Measurements from ENCODE around the gene ADAM12. TPM values are rescaled to one million over a fixed set of nuclear protein-coding genes. Genes with fewer than 3 reads are reported as not detected.

ADAM12 gene
- total RNA-seq, 4 donors from 2014 or later = 0.78 to 10.5 (median 1.2) TPM

GRCh38 chr10:126101325-126101724 lies 287.0 kb downstream of the ADAM12 start:
- no peak overlapping the region for H3K4me3 ChIP-seq
- TF ChIP-seq CTCF (IDR thresholded peaks at IDR 0.05) (no peak), POLR2A (IDR thresholded peaks at IDR 0.05) (no peak), EP300 (IDR thresholded peaks at IDR 0.05) (no peak)
- H3K9me3 ChIP-seq = no peaks in the 10 kb centered on the region
- H3K4me1 ChIP-seq = no peaks in the 10 kb centered on the region
- 77 to 87% methylated on average over 1 of the region's 1 CpG for WGBS, 2 donors
- H3K27ac ChIP-seq = no peak overlapping the region
- no peaks in the 10 kb centered on the region for H3K27me3 ChIP-seq
- no peak for DNase-seq (ENCODE audit: low spot score in 2 of 2)
- H3K36me3 ChIP-seq = no peaks in the 10 kb centered on the region

GRCh38 chr10:126099366-126099765 lies 288.9 kb downstream of the ADAM12 start:
- 79 to 80% methylated on average over 3 of the region's 3 CpGs for WGBS, 2 donors
- Histone ChIP-seq H3K27ac (no peak overlapping the region), H3K27me3 (no peaks in the 10 kb centered on the region)

GRCh38 chr10:126098226-126098581 lies 290.1 kb downstream of the ADAM12 start:
- DNase-seq (ENCODE audit: low spot score in 2 of 2) = no peak
- TF ChIP-seq EP300 (IDR thresholded peaks at IDR 0.05) (no peak), CTCF (IDR thresholded peaks at IDR 0.05) (no peak), POLR2A (IDR thresholded peaks at IDR 0.05) (no peak)
- no peaks in the 10 kb centered on the region for H3K27me3 ChIP-seq
- no peaks in the 10 kb centered on the region for H3K36me3 ChIP-seq
- WGBS, 2 donors = 92% methylated on average over 3 of the region's 3 CpGs
- H3K9me3 ChIP-seq = no peaks in the 10 kb centered on the region
- H3K4me1 ChIP-seq = no peaks in the 10 kb centered on the region
- no peak overlapping the region for H3K4me3 ChIP-seq
- no peak overlapping the region for H3K27ac ChIP-seq

More at GRCh38 chr10:126099366-126099765, 288.9 kb downstream of the ADAM12 start:
- H3K9me3 ChIP-seq = no peaks in the 10 kb centered on the region
- H3K36me3 ChIP-seq = no peaks in the 10 kb centered on the region
- no peak for TF ChIP-seq CTCF (IDR thresholded peaks at IDR 0.05)
- TF ChIP-seq POLR2A (IDR thresholded peaks at IDR 0.05) = no peak
- TF ChIP-seq EP300 (IDR thresholded peaks at IDR 0.05) = no peak
- no peak for DNase-seq (ENCODE audit: low spot score in 2 of 2)
- no peak overlapping the region for H3K4me3 ChIP-seq
- no peaks in the 10 kb centered on the region for H3K4me1 ChIP-seq

GRCh38 chr10:126097558-126098225 lies 290.6 kb downstream of the ADAM12 start:
- Histone ChIP-seq H3K27ac (no peak overlapping the region), H3K4me3 (no peak overlapping the region), H3K4me1 (no peaks in the 10 kb centered on the region), H3K9me3 (no peaks in the 10 kb centered on the region), H3K36me3 (no peaks in the 10 kb centered on the region), H3K27me3 (no peaks in the 10 kb centered on the region)
- TF ChIP-seq CTCF (IDR thresholded peaks at IDR 0.05) (no peak), POLR2A (IDR thresholded peaks at IDR 0.05) (no peak), EP300 (IDR thresholded peaks at IDR 0.05) (no peak)
- DNase-seq (ENCODE audit: low spot score in 2 of 2) = no peak
- 80 to 85% methylated on average over 6 of the region's 6 CpGs for WGBS, 2 donors

GRCh38 chr10:126094537-126094936 lies 293.7 kb downstream of the ADAM12 start:
- 91 to 93% methylated on average over 5 of the region's 5 CpGs for WGBS, 2 donors
- TF ChIP-seq EP300 (IDR thresholded peaks at IDR 0.05) = no peak
- TF ChIP-seq CTCF (IDR thresholded peaks at IDR 0.05) = no peak
- TF ChIP-seq POLR2A (IDR thresholded peaks at IDR 0.05) = no peak
- Histone ChIP-seq H3K27me3 (no peaks in the 10 kb centered on the region), H3K9me3 (no peaks in the 10 kb centered on the region), H3K4me1 (no peaks in the 10 kb centered on the region), H3K4me3 (no peak overlapping the region), H3K27ac (no peak overlapping the region), H3K36me3 (no peaks in the 10 kb centered on the region)
- DNase-seq (ENCODE audit: low spot score in 2 of 2) = no peak
